ENCODE measurements around the gene VAPA. TPM values are rescaled to one million over a fixed set of nuclear protein-coding genes. Genes with fewer than 3 reads are reported as not detected.

Gene VAPA
- total and polyA plus RNA-seq, 9 of the 15 experiments (the other 6 are each of a cell fraction or from before 2014, with no cell fraction given), result 219 to 902 (median 526) TPM

DNA sequence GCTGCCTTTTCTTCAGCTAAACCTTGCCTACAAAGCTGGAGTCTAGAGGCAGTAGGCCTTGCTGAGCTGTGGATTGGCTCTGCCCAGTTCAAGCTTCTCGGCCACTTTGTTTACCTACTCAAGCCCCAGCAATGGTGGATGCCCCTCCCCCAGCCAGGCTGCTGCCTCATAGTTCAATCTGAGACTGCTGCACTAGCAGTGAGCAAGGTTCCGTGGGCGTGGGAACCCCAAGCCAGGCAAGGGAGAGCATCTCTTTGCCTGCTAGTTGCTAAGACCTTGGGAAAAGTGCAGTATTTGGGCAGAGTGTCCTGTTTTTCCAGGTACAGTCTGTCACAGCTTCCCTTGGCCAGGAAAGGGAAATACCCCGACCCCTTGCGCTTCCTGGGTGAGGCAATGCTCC is 68.9 kb downstream of the VAPA start:
- Histone ChIP-seq H3K27me3 (ENCODE audit: control insufficient read depth in 2 of 2, insufficient read depth in 2 of 2, low read length in 2 of 2) (peaks cover 17 to 26% of the 10 kb centered on the region in 2 experiments; a peak in 4 of 5 replicates), H3K79me2 (ENCODE audit: control insufficient read depth, insufficient read depth, low read length) (no peaks in the 10 kb centered on the region), H3K9me1 (ENCODE audit: control insufficient read depth, insufficient read depth, low read length) (no peaks in the 10 kb centered on the region), H3K9me3 (replicated peaks; ENCODE audit: control insufficient read depth, insufficient read depth, low read depth, low read length) (no peaks in the 10 kb centered on the region), H3K36me3 (ENCODE audit: control insufficient read depth, insufficient read depth, low read length) (no peaks in the 10 kb centered on the region), H3K4me3 (no peak overlapping the region), H4K20me1 (replicated peaks; ENCODE audit: control insufficient read depth, insufficient read depth, low read length) (no peaks in the 10 kb centered on the region), H2AFZ (ENCODE audit: low read depth, low read length) (no peak overlapping the region), H3K9ac (ENCODE audit: insufficient read depth in 1 of 2, low read depth in 2 of 2, low read length in 2 of 2) (no peak overlapping the region), H3K4me1 (replicated peaks in 1 of 2; ENCODE audit: control insufficient read depth in 2 of 2, insufficient read depth in 2 of 2, low read length in 2 of 2) (peaks cover 0 to 2% of the 10 kb centered on the region in 2 experiments; a peak in 1 of 5 replicates), H3K27ac (ENCODE audit: extremely low read depth, low read depth, low read length) (no peak overlapping the region), H3K4me2 (ENCODE audit: insufficient read depth, low read length) (no peak overlapping the region)
- no peak for FAIRE-seq
- intact Hi-C loops (cut with micrococcal nuclease) (no loop called here), in situ Hi-C loops (cut with MboI) (no loop called here)
- CTCF ChIA-PET (ENCODE audit: low intra/inter-chr PET ratio), result no interaction called here
- POLR2A ChIA-PET, result interaction anchor here (0.7 to 1.3 kb wide), 2 partner anchors 10 to 26 kb away, joined by 3 to 5 read pairs; no protein-coding TSS in a partner anchor
- 5% methylated on average over 5 of the region's 5 CpGs for WGBS (ENCODE audit: insufficient coverage, low coverage, missing lambda C conversion rate)
- no peak for DNase-seq (ENCODE audit: extremely low read depth in 1 of 4, low spot score in 3 of 4)
- no peak for ATAC-seq
- no TSS peak for BruUV-seq (replicated peaks)
- TF ChIP-seq ATF4 (CRISPR knock-in tag; IDR thresholded peaks at IDR 0.05), result no peak

GRCh38 chr18:9984080-9984479 is 70.3 kb downstream of the VAPA start:
- CTCF ChIA-PET (ENCODE audit: low intra/inter-chr PET ratio), result no interaction called here
- no peaks in the 10 kb centered on the region for H3K9me1 ChIP-seq (ENCODE audit: control insufficient read depth, insufficient read depth, low read length)
- no peak overlapping the region for H3K4me3 ChIP-seq
- TF ChIP-seq GABPA (tag; conservative IDR thresholded peaks at IDR 0.05; ENCODE audit: low read depth) (no peak), CBX3 (IDR thresholded peaks at IDR 0.05; ENCODE audit: borderline replicate concordance in 1 of 2, low read length in 2 of 2) (no peak), KAT8 (IDR thresholded peaks at IDR 0.05; ENCODE audit: low read depth) (no peak), ZNF57 (CRISPR knock-in tag; IDR thresholded peaks at IDR 0.05) (no peak), TCF3 (CRISPR knock-in tag; IDR thresholded peaks at IDR 0.05) (no peak), POLR3G (IDR thresholded peaks at IDR 0.05; ENCODE audit: extremely low read depth, insufficient read length, insufficient replicate concordance) (no peak), IRF1 (CRISPR knock-in tag; IDR thresholded peaks at IDR 0.05; ENCODE audit: borderline replicate concordance) (no peak), PTBP1 (IDR thresholded peaks at IDR 0.05; ENCODE audit: low read depth, low read length) (no peak), ZNF124 (CRISPR knock-in tag; IDR thresholded peaks at IDR 0.05) (no peak)
- TF ChIP-seq, protein P1, sequence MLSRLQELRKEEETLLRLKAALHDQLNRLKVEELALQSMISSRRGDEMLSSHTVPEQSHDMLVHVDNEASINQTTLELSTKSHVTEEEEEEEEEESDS (CRISPR knock-in tag; IDR thresholded peaks at IDR 0.05), result no peak
- TF ChIP-seq, protein P2, sequence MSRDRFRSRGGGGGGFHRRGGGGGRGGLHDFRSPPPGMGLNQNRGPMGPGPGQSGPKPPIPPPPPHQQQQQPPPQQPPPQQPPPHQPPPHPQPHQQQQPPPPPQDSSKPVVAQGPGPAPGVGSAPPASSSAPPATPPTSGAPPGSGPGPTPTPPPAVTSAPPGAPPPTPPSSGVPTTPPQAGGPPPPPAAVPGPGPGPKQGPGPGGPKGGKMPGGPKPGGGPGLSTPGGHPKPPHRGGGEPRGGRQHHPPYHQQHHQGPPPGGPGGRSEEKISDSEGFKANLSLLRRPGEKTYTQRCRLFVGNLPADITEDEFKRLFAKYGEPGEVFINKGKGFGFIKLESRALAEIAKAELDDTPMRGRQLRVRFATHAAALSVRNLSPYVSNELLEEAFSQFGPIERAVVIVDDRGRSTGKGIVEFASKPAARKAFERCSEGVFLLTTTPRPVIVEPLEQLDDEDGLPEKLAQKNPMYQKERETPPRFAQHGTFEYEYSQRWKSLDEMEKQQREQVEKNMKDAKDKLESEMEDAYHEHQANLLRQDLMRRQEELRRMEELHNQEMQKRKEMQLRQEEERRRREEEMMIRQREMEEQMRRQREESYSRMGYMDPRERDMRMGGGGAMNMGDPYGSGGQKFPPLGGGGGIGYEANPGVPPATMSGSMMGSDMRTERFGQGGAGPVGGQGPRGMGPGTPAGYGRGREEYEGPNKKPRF (IDR thresholded peaks at IDR 0.05; ENCODE audit: low read depth, low read length), result no peak
- 5% methylated on average over 5 of the region's 5 CpGs for WGBS (ENCODE audit: insufficient coverage, low coverage, missing lambda C conversion rate)
- POLR2A ChIA-PET, result interaction anchor here (1.0 to 1.4 kb wide), 2 partner anchors 19 to 25 kb away, joined by 3 read pairs; no protein-coding TSS in a partner anchor
- FAIRE-seq (no peak), DNase-seq (ENCODE audit: extremely low read depth in 1 of 4, low spot score in 3 of 4) (no peak), ATAC-seq (no peak)
- H3K36me3 ChIP-seq (ENCODE audit: control insufficient read depth, insufficient read depth, low read length), result no peaks in the 10 kb centered on the region
- no peak overlapping the region for H3K9ac ChIP-seq (ENCODE audit: insufficient read depth in 1 of 2, low read depth in 2 of 2, low read length in 2 of 2)
- 0 out of 2 replicates have a peak, but pooled peaks cover 3% of the 10 kb centered on the region for H4K20me1 ChIP-seq (replicated peaks; ENCODE audit: control insufficient read depth, insufficient read depth, low read length)
- H3K27ac ChIP-seq (ENCODE audit: extremely low read depth, low read depth, low read length), result no peak overlapping the region
- intact Hi-C loops (cut with micrococcal nuclease) (no loop called here), in situ Hi-C loops (cut with MboI) (no loop called here)
- H2AFZ ChIP-seq (ENCODE audit: low read depth, low read length), result no peak overlapping the region
- no peak overlapping the region for H3K4me2 ChIP-seq (ENCODE audit: insufficient read depth, low read length)
- peaks cover 28 to 37% of the 10 kb centered on the region in 2 experiments for H3K27me3 ChIP-seq (ENCODE audit: control insufficient read depth in 2 of 2, insufficient read depth in 2 of 2, low read length in 2 of 2)
- H3K9me3 ChIP-seq (replicated peaks; ENCODE audit: control insufficient read depth, insufficient read depth, low read depth, low read length), result no peaks in the 10 kb centered on the region
- no peaks in the 10 kb centered on the region for H3K79me2 ChIP-seq (ENCODE audit: control insufficient read depth, insufficient read depth, low read length)
- no TSS peak for BruUV-seq (replicated peaks)
- H3K4me1 ChIP-seq (replicated peaks in 1 of 2; ENCODE audit: control insufficient read depth in 2 of 2, insufficient read depth in 2 of 2, low read length in 2 of 2), result peaks cover 6% of the 10 kb centered on the region in 2 experiments; a peak in 3 of 5 replicates
